ENCODE measurements around the gene EVI2B. TPM values are rescaled to one million over a fixed set of nuclear protein-coding genes. Genes with fewer than 3 reads are reported as not detected.
"Not testable (repeated sequence)": the region's sequence is repeated elsewhere in the genome, so short reads cannot be mapped to it uniquely, and the experiment has no call there.

The EVI2B gene
- total RNA-seq, 5 donors from 2014 or later (not counting 1 experiment from before 2014, with no cell fraction given): 86.2 to 130 (median 111) TPM

DNA sequence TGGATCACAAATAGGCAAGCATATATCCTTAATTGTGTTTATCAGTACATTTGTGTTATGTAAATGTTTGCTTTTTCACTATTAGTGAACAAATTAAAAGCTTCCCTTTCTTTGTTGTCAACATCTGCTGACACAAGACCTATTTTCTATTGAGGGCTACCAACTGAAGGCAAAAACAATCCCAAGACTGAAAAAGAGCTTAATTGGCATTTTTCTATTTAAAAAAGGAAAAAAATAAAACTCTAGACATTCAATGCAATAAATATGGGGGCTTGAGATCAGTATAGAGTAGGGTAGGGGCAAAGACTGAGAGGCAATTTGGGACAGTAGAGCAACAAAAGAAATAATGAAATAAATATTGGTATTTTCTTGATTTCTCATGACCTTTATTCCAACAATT, 41.1 kb downstream of the EVI2B start:
- no peak overlapping the region for H3K4me3 ChIP-seq (ENCODE audit: control insufficient read depth in 1 of 2, extremely low read depth in 1 of 2, low read length in 1 of 2)
- Mint-ChIP-seq H3K4me3 (no peak overlapping the region), H3K36me3 (peaks cover 32% of the 10 kb centered on the region), H3K27ac (no peak overlapping the region), H3K4me1 (no peaks in the 10 kb centered on the region), H3K9me3 (no peaks in the 10 kb centered on the region), H3K27me3 (no peaks in the 10 kb centered on the region)
- ChIA-PET POLR2A (interaction anchor here in 1 of 2 donors (1.0 kb wide), 1 partner anchor 68 kb away, joined by 11 read pairs; no protein-coding TSS in a partner anchor), CTCF (no interaction called here)
- H3K27ac ChIP-seq (ENCODE audit: low read length): no peak overlapping the region
- no peaks in the 10 kb centered on the region for H3K9me3 ChIP-seq
- no peaks in the 10 kb centered on the region for H3K4me1 ChIP-seq (ENCODE audit: control insufficient read depth in 1 of 2, extremely low read depth in 1 of 2, insufficient read depth in 2 of 2, low read length in 2 of 2)
- DNase-seq (no peak), ATAC-seq (replicated peaks in 1 of 4) (no peak)
- peaks cover 0 to 6% of the 10 kb centered on the region in 2 donors for H3K36me3 ChIP-seq (ENCODE audit: control insufficient read depth in 2 of 2, extremely low read depth in 1 of 2, insufficient read depth in 1 of 2, low read length in 1 of 2)
- H3K27me3 ChIP-seq (replicated peaks in 1 of 2; ENCODE audit: control insufficient read depth in 2 of 2, extremely low read depth in 1 of 2, insufficient read depth in 2 of 2, low read length in 1 of 2): no peaks in the 10 kb centered on the region

DNA sequence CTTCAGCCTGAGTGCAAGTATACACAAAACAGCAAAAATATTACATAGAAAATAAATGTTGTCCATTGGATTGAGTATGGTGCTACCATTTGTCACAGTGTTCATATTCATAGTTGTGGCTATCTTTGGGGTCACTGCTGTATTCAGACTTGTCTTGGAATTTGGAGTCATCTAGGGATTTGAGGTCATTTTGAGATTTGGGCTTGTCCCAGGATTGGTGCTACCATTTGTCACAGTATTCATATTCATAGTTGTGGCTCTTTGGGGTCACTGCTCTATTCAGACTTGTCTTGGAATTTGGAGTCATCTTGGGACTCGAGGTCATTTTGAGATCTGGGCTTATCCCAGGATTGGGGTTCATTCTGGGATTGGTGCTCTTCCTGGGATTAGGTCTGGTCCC, 41.6 kb downstream of the EVI2B start:
- Histone ChIP-seq H3K9me3 (no peaks in the 10 kb centered on the region), H3K36me3 (ENCODE audit: control insufficient read depth in 2 of 2, extremely low read depth in 1 of 2, insufficient read depth in 1 of 2, low read length in 1 of 2) (peaks cover 0 to 6% of the 10 kb centered on the region in 2 donors), H3K4me3 (ENCODE audit: control insufficient read depth in 1 of 2, extremely low read depth in 1 of 2, low read length in 1 of 2) (no peak overlapping the region), H3K27ac (ENCODE audit: low read length) (no peak overlapping the region), H3K27me3 (replicated peaks in 1 of 2; ENCODE audit: control insufficient read depth in 2 of 2, extremely low read depth in 1 of 2, insufficient read depth in 2 of 2, low read length in 1 of 2) (no peaks in the 10 kb centered on the region), H3K4me1 (ENCODE audit: control insufficient read depth in 1 of 2, extremely low read depth in 1 of 2, insufficient read depth in 2 of 2, low read length in 2 of 2) (no peaks in the 10 kb centered on the region)
- Mint-ChIP-seq H3K27ac (no peak overlapping the region), H3K4me1 (no peaks in the 10 kb centered on the region), H3K4me3 (no peak overlapping the region), H3K36me3 (peaks cover 38% of the 10 kb centered on the region), H3K27me3 (no peaks in the 10 kb centered on the region), H3K9me3 (no peaks in the 10 kb centered on the region)
- WGBS (ENCODE audit: insufficient coverage): 100% methylated on average over 1 of the region's 1 CpG
- POLR2A ChIA-PET: interaction anchor here in 1 of 2 donors (1.0 kb wide), 1 partner anchor 68 kb away, joined by 11 read pairs; no protein-coding TSS in a partner anchor
- ATAC-seq (replicated peaks in 1 of 4) (no peak), DNase-seq (no peak)
- CTCF ChIA-PET: no interaction called here

DNA sequence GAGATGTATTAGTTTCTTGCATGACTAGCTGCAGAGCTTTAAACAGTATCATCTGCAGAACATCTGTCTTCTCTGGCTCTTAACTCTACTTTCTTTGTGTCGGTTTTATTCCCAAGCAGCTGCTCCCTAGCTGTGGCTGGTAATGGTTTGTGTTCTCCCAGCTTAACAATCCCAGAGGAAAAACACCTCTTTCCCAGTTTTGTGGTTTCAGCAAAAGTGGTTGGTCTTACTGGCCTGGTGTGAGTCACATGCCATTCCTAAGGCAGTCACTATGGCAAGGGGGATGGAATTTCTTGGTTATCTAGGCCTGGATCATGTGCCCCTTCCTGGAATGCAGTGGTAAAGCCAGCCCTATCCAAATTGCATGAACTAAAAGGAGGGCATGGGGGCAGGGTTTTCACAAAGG, 44.3 kb downstream of the EVI2B start:
- no peak for DNase-seq
- no peak overlapping the region for H3K4me3 Mint-ChIP-seq
- H3K9me3 Mint-ChIP-seq: no peaks in the 10 kb centered on the region
- H3K36me3 Mint-ChIP-seq: peaks cover 38% of the 10 kb centered on the region
- no peaks in the 10 kb centered on the region for H3K4me1 ChIP-seq (ENCODE audit: control insufficient read depth in 1 of 2, extremely low read depth in 1 of 2, insufficient read depth in 2 of 2, low read length in 2 of 2)
- ChIA-PET CTCF (no interaction called here), POLR2A (no interaction called here)
- H3K27ac ChIP-seq (ENCODE audit: low read length): no peak overlapping the region
- no peaks in the 10 kb centered on the region for H3K4me1 Mint-ChIP-seq
- no peaks in the 10 kb centered on the region for H3K27me3 Mint-ChIP-seq
- H3K36me3 ChIP-seq (ENCODE audit: control insufficient read depth in 2 of 2, extremely low read depth in 1 of 2, insufficient read depth in 1 of 2, low read length in 1 of 2): peaks cover 0 to 9% of the 10 kb centered on the region in 2 donors
- H3K4me3 ChIP-seq (ENCODE audit: control insufficient read depth in 1 of 2, extremely low read depth in 1 of 2, low read length in 1 of 2): no peak overlapping the region
- no peaks in the 10 kb centered on the region for H3K27me3 ChIP-seq (replicated peaks in 1 of 2; ENCODE audit: control insufficient read depth in 2 of 2, extremely low read depth in 1 of 2, insufficient read depth in 2 of 2, low read length in 1 of 2)
- no peak overlapping the region for H3K27ac Mint-ChIP-seq
- ATAC-seq (replicated peaks in 1 of 4): no peak
- H3K9me3 ChIP-seq: no peaks in the 10 kb centered on the region
- no CpG with 5 or more reads among the region's 1 CpG for WGBS (ENCODE audit: insufficient coverage)

DNA sequence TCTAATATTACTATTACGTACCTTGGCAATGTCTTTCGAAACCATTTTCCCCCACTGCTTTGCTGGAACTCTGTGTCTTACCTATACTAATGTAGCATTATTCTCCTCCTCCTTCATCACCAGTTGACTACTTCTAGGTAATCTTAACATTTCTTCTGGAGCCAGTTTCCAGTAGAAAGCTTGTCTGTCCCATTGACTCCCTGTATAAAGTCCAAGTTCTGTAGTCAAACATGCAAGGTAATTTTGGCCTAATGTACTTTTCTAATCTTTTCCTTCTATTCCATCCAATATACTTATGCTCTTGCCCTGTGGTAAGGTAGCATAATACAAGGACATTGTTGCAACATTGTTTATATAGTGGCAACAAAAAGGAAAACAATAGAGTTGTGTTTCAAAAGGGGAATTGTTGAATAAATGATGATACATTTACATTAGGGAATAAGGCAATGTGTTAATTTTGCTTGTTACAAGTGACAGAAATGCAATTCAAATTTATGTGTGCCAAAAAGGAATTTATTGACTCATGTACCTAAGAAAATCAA, 44.7 kb downstream of the EVI2B start:
- no peaks in the 10 kb centered on the region for H3K27me3 Mint-ChIP-seq
- DNase-seq: no peak
- 100% methylated on average over 1 of the region's 2 CpGs for WGBS (ENCODE audit: insufficient coverage)

DNA sequence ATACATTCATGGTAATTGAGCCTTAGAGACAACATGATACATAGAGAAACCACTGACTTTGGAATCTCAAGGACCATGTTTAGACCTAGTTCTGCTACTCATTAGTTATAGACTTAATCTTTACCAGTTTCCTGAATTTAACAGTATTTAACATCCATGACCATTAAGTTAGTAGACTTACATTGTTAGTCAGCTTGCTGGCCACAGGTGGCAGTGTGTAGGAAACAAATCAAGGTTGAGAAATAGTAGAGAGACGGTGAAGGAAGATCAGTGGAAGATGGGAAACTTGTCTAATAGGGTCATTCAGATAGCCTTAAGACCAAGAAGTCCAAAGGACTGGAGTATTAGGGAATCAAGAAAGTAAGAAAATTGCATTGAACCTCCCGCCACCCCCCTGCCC, 47.8 kb downstream of the EVI2B start:
- peak in 16 of 35 experiments; percentile 3 to 49 (median 8) for DNase-seq
- Mint-ChIP-seq H3K27ac (no peak overlapping the region), H3K9me3 (no peaks in the 10 kb centered on the region), H3K4me3 (no peak overlapping the region), H3K36me3 (peaks cover 32% of the 10 kb centered on the region), H3K27me3 (no peaks in the 10 kb centered on the region), H3K4me1 (no peaks in the 10 kb centered on the region)
- H3K4me3 ChIP-seq (ENCODE audit: control insufficient read depth in 1 of 2, extremely low read depth in 1 of 2, low read length in 1 of 2): no peak overlapping the region
- H3K27ac ChIP-seq (ENCODE audit: low read length): no peak overlapping the region
- no peaks in the 10 kb centered on the region for H3K27me3 ChIP-seq (replicated peaks in 1 of 2; ENCODE audit: control insufficient read depth in 2 of 2, extremely low read depth in 1 of 2, insufficient read depth in 2 of 2, low read length in 1 of 2)
- POLR2A ChIA-PET: no interaction called here
- CTCF ChIA-PET: interaction anchor here (0.6 to 1.4 kb wide), 5 partner anchors 12 to 227 kb away, joined by 3 to 4 read pairs (median 3); no protein-coding TSS in a partner anchor
- ATAC-seq (replicated peaks in 1 of 4): no peak
- WGBS (ENCODE audit: insufficient coverage): 70% methylated on average over 2 of the region's 2 CpGs
- H3K36me3 ChIP-seq (ENCODE audit: control insufficient read depth in 2 of 2, extremely low read depth in 1 of 2, insufficient read depth in 1 of 2, low read length in 1 of 2): peaks cover 0 to 9% of the 10 kb centered on the region in 2 donors
- no peaks in the 10 kb centered on the region for H3K4me1 ChIP-seq (ENCODE audit: control insufficient read depth in 1 of 2, extremely low read depth in 1 of 2, insufficient read depth in 2 of 2, low read length in 2 of 2)
- H3K9me3 ChIP-seq: no peaks in the 10 kb centered on the region

More for the DNA sequence above, 44.7 kb downstream of the EVI2B start:
- ChIA-PET POLR2A (no interaction called here), CTCF (interaction anchor here in 1 of 2 donors (0.7 kb wide), 1 partner anchor 393 kb away, joined by 3 read pairs; no protein-coding TSS in a partner anchor)
- H3K27ac Mint-ChIP-seq: no peak overlapping the region
- H3K9me3 ChIP-seq: no peaks in the 10 kb centered on the region
- no peaks in the 10 kb centered on the region for H3K4me1 ChIP-seq (ENCODE audit: control insufficient read depth in 1 of 2, extremely low read depth in 1 of 2, insufficient read depth in 2 of 2, low read length in 2 of 2)
- peaks cover 0 to 9% of the 10 kb centered on the region in 2 donors for H3K36me3 ChIP-seq (ENCODE audit: control insufficient read depth in 2 of 2, extremely low read depth in 1 of 2, insufficient read depth in 1 of 2, low read length in 1 of 2)
- H3K4me3 Mint-ChIP-seq: no peak overlapping the region
- ATAC-seq (replicated peaks in 1 of 4): no peak
- H3K9me3 Mint-ChIP-seq: no peaks in the 10 kb centered on the region
- H3K4me1 Mint-ChIP-seq: no peaks in the 10 kb centered on the region
- no peak overlapping the region for H3K27ac ChIP-seq (ENCODE audit: low read length)
- peaks cover 34% of the 10 kb centered on the region for H3K36me3 Mint-ChIP-seq
- H3K27me3 ChIP-seq (replicated peaks in 1 of 2; ENCODE audit: control insufficient read depth in 2 of 2, extremely low read depth in 1 of 2, insufficient read depth in 2 of 2, low read length in 1 of 2): no peaks in the 10 kb centered on the region
- no peak overlapping the region for H3K4me3 ChIP-seq (ENCODE audit: control insufficient read depth in 1 of 2, extremely low read depth in 1 of 2, low read length in 1 of 2)

DNA sequence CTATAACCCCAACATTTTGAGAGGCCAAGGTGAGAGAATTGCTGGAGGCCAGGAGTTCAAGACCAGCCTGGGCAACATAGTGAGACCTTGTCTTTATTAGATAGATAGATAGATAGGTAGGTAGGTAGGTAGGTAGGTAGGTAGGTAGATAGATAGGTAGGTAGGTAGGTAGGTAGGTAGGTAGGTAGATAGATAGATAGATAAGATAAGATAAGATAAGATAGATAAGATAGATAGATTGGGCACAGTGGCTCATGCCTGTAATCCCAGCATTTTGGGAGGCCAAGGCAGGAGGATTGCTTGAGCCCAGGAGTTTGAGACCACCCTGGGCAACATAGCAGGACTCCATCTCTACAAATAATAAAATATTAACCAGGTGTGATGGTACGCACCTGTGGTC, 50.9 kb downstream of the EVI2B start:
- POLR2A ChIA-PET: not testable (repeated sequence)
- WGBS (ENCODE audit: insufficient coverage): no CpG with 5 or more reads among the region's 1 CpG

More for the DNA sequence above, 50.9 kb downstream of the EVI2B start:
- CTCF ChIA-PET; H3K4me3 Mint-ChIP-seq; H3K4me3 ChIP-seq (ENCODE audit: control insufficient read depth in 1 of 2, extremely low read depth in 1 of 2, low read length in 1 of 2); H3K27me3 Mint-ChIP-seq; H3K4me1 ChIP-seq (ENCODE audit: control insufficient read depth in 1 of 2, extremely low read depth in 1 of 2, insufficient read depth in 2 of 2, low read length in 2 of 2); H3K36me3 ChIP-seq (ENCODE audit: control insufficient read depth in 2 of 2, extremely low read depth in 1 of 2, insufficient read depth in 1 of 2, low read length in 1 of 2); H3K9me3 ChIP-seq; H3K4me1 Mint-ChIP-seq; DNase-seq; H3K9me3 Mint-ChIP-seq; ATAC-seq (replicated peaks in 1 of 4); H3K27ac ChIP-seq (ENCODE audit: low read length); H3K27me3 ChIP-seq (replicated peaks in 1 of 2; ENCODE audit: control insufficient read depth in 2 of 2, extremely low read depth in 1 of 2, insufficient read depth in 2 of 2, low read length in 1 of 2); H3K27ac Mint-ChIP-seq: not testable (repeated sequence)
- H3K36me3 Mint-ChIP-seq: peaks cover 29% of the 10 kb centered on the region

All from T-cell (primary cell).